Measurements from ENCODE around the gene SCGB1D4. TPM values are rescaled to one million over a fixed set of nuclear protein-coding genes. Genes with fewer than 3 reads are reported as not detected.

SCGB1D4 gene
- total and polyA plus RNA-seq, 2 donors = 0.14 to 7.5 TPM

- 97% methylated on average over 1 of the region's 1 CpG for WGBS
- H3K9me3 ChIP-seq (ENCODE audit: control insufficient read depth in 2 of 2, insufficient read depth in 1 of 2, low read length in 1 of 2) = no peaks in the 10 kb centered on the region
- H3K27ac ChIP-seq (ENCODE audit: low read depth in 1 of 2, low read length in 1 of 2) = no peak overlapping the region
- no peaks in the 10 kb centered on the region for H3K36me3 ChIP-seq (ENCODE audit: control insufficient read depth in 2 of 2, insufficient read depth in 2 of 2, low read length in 1 of 2)
- H3K27me3 ChIP-seq (ENCODE audit: control insufficient read depth in 2 of 2, insufficient read depth in 1 of 2, low read length in 1 of 2) = peaks cover 0 to 2% of the 10 kb centered on the region in 2 donors
- H3K4me3 ChIP-seq (ENCODE audit: low read length in 2 of 2) = no peak overlapping the region
- no peaks in the 10 kb centered on the region for H3K4me1 ChIP-seq (ENCODE audit: control insufficient read depth in 2 of 2, insufficient read depth in 2 of 2, low read length in 2 of 2)
- DNase-seq (ENCODE audit: low read depth in 6 of 9, low spot score in 9 of 9) = no peak
Observed at GRCh38 chr11:62267050-62267449, 31.8 kb downstream of the SCGB1D4 start.

- Histone ChIP-seq H3K27me3 (ENCODE audit: control insufficient read depth in 2 of 2, insufficient read depth in 1 of 2, low read length in 1 of 2) (peaks cover 0 to 2% of the 10 kb centered on the region in 2 donors), H3K27ac (ENCODE audit: low read depth in 1 of 2, low read length in 1 of 2) (no peak overlapping the region), H3K4me1 (ENCODE audit: control insufficient read depth in 2 of 2, insufficient read depth in 2 of 2, low read length in 2 of 2) (no peaks in the 10 kb centered on the region), H3K36me3 (ENCODE audit: control insufficient read depth in 2 of 2, insufficient read depth in 2 of 2, low read length in 1 of 2) (no peaks in the 10 kb centered on the region), H3K4me3 (ENCODE audit: low read length in 2 of 2) (no peak overlapping the region), H3K9me3 (ENCODE audit: control insufficient read depth in 2 of 2, insufficient read depth in 1 of 2, low read length in 1 of 2) (no peaks in the 10 kb centered on the region)
- DNase-seq (ENCODE audit: low read depth in 6 of 9, low spot score in 9 of 9) = no peak
- WGBS = 92% methylated on average over 4 of the region's 4 CpGs
Observed at GRCh38 chr11:62266558-62266957, 32.3 kb downstream of the SCGB1D4 start.

- H3K27me3 ChIP-seq (ENCODE audit: control insufficient read depth in 2 of 2, insufficient read depth in 1 of 2, low read length in 1 of 2) = no peaks in the 10 kb centered on the region
- H3K27ac ChIP-seq (ENCODE audit: low read depth in 1 of 2, low read length in 1 of 2) = no peak overlapping the region
- H3K4me1 ChIP-seq (ENCODE audit: control insufficient read depth in 2 of 2, insufficient read depth in 2 of 2, low read length in 2 of 2) = no peaks in the 10 kb centered on the region
- DNase-seq (ENCODE audit: low read depth in 6 of 9, low spot score in 9 of 9) = no peak
- WGBS = 97% methylated on average over 1 of the region's 1 CpG
- H3K4me3 ChIP-seq (ENCODE audit: low read length in 2 of 2) = no peak overlapping the region
- H3K36me3 ChIP-seq (ENCODE audit: control insufficient read depth in 2 of 2, insufficient read depth in 2 of 2, low read length in 1 of 2) = no peaks in the 10 kb centered on the region
- no peaks in the 10 kb centered on the region for H3K9me3 ChIP-seq (ENCODE audit: control insufficient read depth in 2 of 2, insufficient read depth in 1 of 2, low read length in 1 of 2)
Observed at GRCh38 chr11:62264004-62264403, 34.9 kb downstream of the SCGB1D4 start.

- 86% methylated on average over 6 of the region's 6 CpGs for WGBS
- Histone ChIP-seq H3K27me3 (ENCODE audit: control insufficient read depth in 2 of 2, insufficient read depth in 1 of 2, low read length in 1 of 2) (no peaks in the 10 kb centered on the region), H3K27ac (ENCODE audit: low read depth in 1 of 2, low read length in 1 of 2) (no peak overlapping the region), H3K4me1 (ENCODE audit: control insufficient read depth in 2 of 2, insufficient read depth in 2 of 2, low read length in 2 of 2) (no peaks in the 10 kb centered on the region), H3K4me3 (ENCODE audit: low read length in 2 of 2) (no peak overlapping the region), H3K9me3 (ENCODE audit: control insufficient read depth in 2 of 2, insufficient read depth in 1 of 2, low read length in 1 of 2) (no peaks in the 10 kb centered on the region), H3K36me3 (ENCODE audit: control insufficient read depth in 2 of 2, insufficient read depth in 2 of 2, low read length in 1 of 2) (no peaks in the 10 kb centered on the region)
- DNase-seq (ENCODE audit: low read depth in 6 of 9, low spot score in 9 of 9) = no peak
Observed at GRCh38 chr11:62260261-62260953, 38.5 kb downstream of the SCGB1D4 start.

- no peak overlapping the region for H3K27ac ChIP-seq (ENCODE audit: low read depth in 1 of 2, low read length in 1 of 2)
- no peaks in the 10 kb centered on the region for H3K4me1 ChIP-seq (ENCODE audit: control insufficient read depth in 2 of 2, insufficient read depth in 2 of 2, low read length in 2 of 2)
- H3K9me3 ChIP-seq (ENCODE audit: control insufficient read depth in 2 of 2, insufficient read depth in 1 of 2, low read length in 1 of 2) = peaks cover 2 to 9% of the 10 kb centered on the region in 2 donors
- H3K27me3 ChIP-seq (ENCODE audit: control insufficient read depth in 2 of 2, insufficient read depth in 1 of 2, low read length in 1 of 2) = no peaks in the 10 kb centered on the region
- 95% methylated on average over 2 of the region's 2 CpGs for WGBS
- no peaks in the 10 kb centered on the region for H3K36me3 ChIP-seq (ENCODE audit: control insufficient read depth in 2 of 2, insufficient read depth in 2 of 2, low read length in 1 of 2)
- DNase-seq (ENCODE audit: low read depth in 6 of 9, low spot score in 9 of 9) = no peak
- H3K4me3 ChIP-seq (ENCODE audit: low read length in 2 of 2) = no peak overlapping the region
Observed at GRCh38 chr11:62256281-62256680, 42.6 kb downstream of the SCGB1D4 start.

- Histone ChIP-seq H3K27me3 (ENCODE audit: control insufficient read depth in 2 of 2, insufficient read depth in 1 of 2, low read length in 1 of 2) (no peaks in the 10 kb centered on the region), H3K27ac (ENCODE audit: low read depth in 1 of 2, low read length in 1 of 2) (no peak overlapping the region), H3K4me1 (ENCODE audit: control insufficient read depth in 2 of 2, insufficient read depth in 2 of 2, low read length in 2 of 2) (no peaks in the 10 kb centered on the region), H3K36me3 (ENCODE audit: control insufficient read depth in 2 of 2, insufficient read depth in 2 of 2, low read length in 1 of 2) (no peaks in the 10 kb centered on the region), H3K9me3 (ENCODE audit: control insufficient read depth in 2 of 2, insufficient read depth in 1 of 2, low read length in 1 of 2) (peaks cover 3 to 9% of the 10 kb centered on the region in 2 donors), H3K4me3 (ENCODE audit: low read length in 2 of 2) (no peak overlapping the region)
- WGBS = 60% methylated on average over 3 of the region's 3 CpGs
- no peak for DNase-seq (ENCODE audit: low read depth in 6 of 9, low spot score in 9 of 9)
Observed at GRCh38 chr11:62253999-62254542, 44.8 kb downstream of the SCGB1D4 start.

- WGBS = 67% methylated on average over 4 of the region's 4 CpGs
- no peaks in the 10 kb centered on the region for H3K36me3 ChIP-seq (ENCODE audit: control insufficient read depth in 2 of 2, insufficient read depth in 2 of 2, low read length in 1 of 2)
Observed at GRCh38 chr11:62251698-62252097, 47.2 kb downstream of the SCGB1D4 start.

More at GRCh38 chr11:62251698-62252097, 47.2 kb downstream of the SCGB1D4 start:
- Histone ChIP-seq H3K9me3 (ENCODE audit: control insufficient read depth in 2 of 2, insufficient read depth in 1 of 2, low read length in 1 of 2) (peaks cover 3 to 9% of the 10 kb centered on the region in 2 donors), H3K27me3 (ENCODE audit: control insufficient read depth in 2 of 2, insufficient read depth in 1 of 2, low read length in 1 of 2) (no peaks in the 10 kb centered on the region), H3K4me1 (ENCODE audit: control insufficient read depth in 2 of 2, insufficient read depth in 2 of 2, low read length in 2 of 2) (no peaks in the 10 kb centered on the region), H3K4me3 (ENCODE audit: low read length in 2 of 2) (no peak overlapping the region), H3K27ac (ENCODE audit: low read depth in 1 of 2, low read length in 1 of 2) (no peak overlapping the region)
- DNase-seq (ENCODE audit: low read depth in 6 of 9, low spot score in 9 of 9) = no peak

Other genes with a start within 250 kb of the SCGB1D4 start
- gene INCENP, start 175.1 kb downstream of the SCGB1D4 start, total RNA-seq = 24.7 TPM
- 5.2 TPM for gene INCENP, start 175.1 kb downstream of the SCGB1D4 start, polyA plus RNA-seq
- gene SCGB1D1, start 108.9 kb downstream of the SCGB1D4 start, total RNA-seq = 1.6 TPM
- 9.3 TPM for gene SCGB1D1, start 108.9 kb downstream of the SCGB1D4 start, polyA plus RNA-seq
- gene SCGB2A1, start 90.4 kb downstream of the SCGB1D4 start, total RNA-seq = 3.0 TPM
- 39.2 TPM for gene SCGB2A1, start 90.4 kb downstream of the SCGB1D4 start, polyA plus RNA-seq
- gene SCGB1D2, start 56.8 kb downstream of the SCGB1D4 start, total RNA-seq = 0.80 TPM
- gene SCGB1D2, start 56.8 kb downstream of the SCGB1D4 start, polyA plus RNA-seq = 6.2 TPM
- gene SCGB2A2, start 28.9 kb downstream of the SCGB1D4 start, total RNA-seq = 2.7 TPM
- gene SCGB2A2, start 28.9 kb downstream of the SCGB1D4 start, polyA plus RNA-seq = 38.8 TPM
- 12.3 TPM for gene ASRGL1, start 38.4 kb upstream of the SCGB1D4 start, total RNA-seq
- gene ASRGL1, start 38.4 kb upstream of the SCGB1D4 start, polyA plus RNA-seq = 6.0 TPM
- gene SCGB1A1, start 120.0 kb upstream of the SCGB1D4 start, total RNA-seq = 1.5 TPM
- gene SCGB1A1, start 120.0 kb upstream of the SCGB1D4 start, polyA plus RNA-seq = 27.2 TPM
- gene AHNAK, start 247.7 kb upstream of the SCGB1D4 start, total RNA-seq = 40.1 TPM
- 35.8 TPM for gene AHNAK, start 247.7 kb upstream of the SCGB1D4 start, polyA plus RNA-seq

Data from thymus (tissue), 11 donors.